SK-N-MC (cell line): ENCODE data around the gene ASCL2.

Experiments
- EZH2 ChIP-seq: fragments of 200-600 bp; sonication (generic); IDR thresholded peaks from one replicate; pipeline ENCODE4 v1.6.1; 2017; ENCODE audit warnings: antibody characterized with exemption
- POLR2AphosphoS5 ChIP-seq: IDR thresholded peaks from 2 replicates; pipeline ENCODE4 v1.6.1; 2012; ENCODE audit warnings: mild to moderate bottlenecking, low read depth, low read length, borderline replicate concordance

GRCh38 chr11:2268729-2269600, 1.4 kb downstream of the ASCL2 start:
- TF ChIP-seq EZH2 = peak; percentile 48
- TF ChIP-seq POLR2AphosphoS5 = no peak
